ENCODE data around the gene ZNF764. TPM values are rescaled to one million over a fixed set of nuclear protein-coding genes. Genes with fewer than 3 reads are reported as not detected.

ZNF764 gene
- total RNA-seq, 3 donors from 2014 or later = 4.0 to 8.2 (median 7.5) TPM

DNA sequence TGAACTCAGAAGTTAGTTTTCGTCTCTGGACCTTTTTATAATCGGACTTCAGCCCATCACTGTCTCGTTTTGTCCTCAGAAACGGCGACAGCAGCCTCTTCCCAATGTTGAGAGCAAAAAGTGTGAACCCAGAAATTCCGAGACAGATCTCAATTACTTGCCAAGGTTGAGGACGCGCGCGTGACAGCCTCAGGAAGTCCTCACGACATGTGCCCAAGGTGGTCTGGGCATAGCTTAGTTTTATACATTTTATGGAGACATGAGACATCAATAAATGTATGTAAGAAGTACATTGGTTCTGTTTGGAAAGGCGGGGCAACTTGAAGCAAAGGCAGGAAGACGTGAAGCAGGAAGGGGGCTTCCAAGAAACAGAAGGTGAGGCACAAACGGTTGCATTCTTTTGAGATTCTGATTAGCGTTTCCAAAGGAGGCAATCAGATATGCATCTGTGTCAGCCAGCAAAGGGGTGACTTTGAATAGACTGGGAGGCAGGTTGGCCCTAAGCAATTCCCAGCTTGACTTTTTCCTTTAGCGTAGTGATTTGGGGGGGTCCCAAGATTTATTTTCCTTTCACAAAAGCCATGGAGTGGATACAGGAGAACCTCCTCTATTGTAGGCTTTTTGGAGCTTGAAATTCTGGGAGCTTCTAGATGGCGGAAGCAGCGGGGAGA is 22.9 kb downstream of the ZNF764 start:
- DNase-seq (ENCODE audit: low spot score in 2 of 2) = no peak
- TF ChIP-seq POLR2A (IDR thresholded peaks at IDR 0.05) (peak; percentile 52), POLR2AphosphoS5 (IDR thresholded peaks at IDR 0.05) (no peak)
- H3K4me1 ChIP-seq = peaks cover 0 to 17% of the 10 kb centered on the region in 2 donors
- no peaks in the 10 kb centered on the region for H3K9me3 ChIP-seq
- peak overlapping the region; percentile 63 to 87 (median 76) for H3K4me3 ChIP-seq
- no peaks in the 10 kb centered on the region for H3K27me3 ChIP-seq
- H3K27ac ChIP-seq = peak overlapping the region; percentile 99
- H3K36me3 ChIP-seq = peaks cover 5% of the 10 kb centered on the region
- intact Hi-C loops (cut with DNase I; ENCODE audit: low total_unique reads) = no loop called here

- intact Hi-C loops (cut with DNase I; ENCODE audit: low total_unique reads) = no loop called here
- H3K9me3 ChIP-seq = no peaks in the 10 kb centered on the region
- H3K27ac ChIP-seq = peak within 1 kb of the TSS; percentile 99
- peak; percentile 89 for DNase-seq (ENCODE audit: low spot score in 2 of 2)
- peaks cover 5% of the 10 kb centered on the region for H3K36me3 ChIP-seq
- TF ChIP-seq CTCF (IDR thresholded peaks at IDR 0.05) (no peak), POLR2AphosphoS5 (IDR thresholded peaks at IDR 0.05) (peak in 2 of 3 donors; percentile 77 to 79)
- peak within 1 kb of the TSS; percentile 63 to 87 (median 76) for H3K4me3 ChIP-seq
- peaks cover 0 to 17% of the 10 kb centered on the region in 2 donors for H3K4me1 ChIP-seq
- H3K27me3 ChIP-seq = no peaks in the 10 kb centered on the region
Observed at GRCh38 chr16:30534368-30535105, 23.6 kb downstream of the ZNF764 start, which contains the start of gene ZNF747. ZNF747 (minus strand) TSS chr16:30534858; CDS start chr16:30534679, 179 bp downstream.

DNA sequence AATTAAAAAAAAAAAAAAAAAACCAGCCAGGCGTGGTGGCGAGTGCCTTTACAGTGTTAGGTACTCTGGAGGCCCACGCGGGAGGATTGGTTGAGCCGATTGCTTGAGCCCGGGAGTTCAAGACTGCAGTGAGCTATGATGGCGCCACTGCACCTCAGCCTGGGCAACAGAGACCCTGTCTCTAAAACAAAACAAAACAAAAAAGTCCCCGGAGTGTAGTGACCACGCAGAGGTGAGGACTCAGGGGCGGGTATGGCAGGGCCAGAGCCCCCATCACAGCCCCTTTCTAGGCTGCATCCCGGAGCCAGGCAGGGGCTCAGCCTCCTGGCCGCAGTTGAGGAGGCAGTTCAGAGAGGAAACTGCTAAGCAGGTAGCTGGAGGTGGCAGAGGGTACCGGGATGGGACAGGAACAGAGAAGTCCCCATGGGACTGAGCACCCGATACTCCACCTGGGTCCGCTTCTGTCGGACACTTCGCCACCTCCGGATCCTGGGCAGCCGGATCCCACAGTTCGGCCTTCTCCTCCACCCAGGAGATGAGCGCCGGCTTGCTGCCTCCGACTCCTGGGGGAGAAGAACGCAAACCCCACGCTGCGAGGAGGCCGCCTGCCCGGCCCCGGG is 24.3 kb downstream of the ZNF764 start:
- TF ChIP-seq POLR2AphosphoS5 (IDR thresholded peaks at IDR 0.05) = no peak
- no peak for TF ChIP-seq POLR2A (IDR thresholded peaks at IDR 0.05)
- TF ChIP-seq CTCF (IDR thresholded peaks at IDR 0.05) = no peak
- H3K27me3 ChIP-seq = no peaks in the 10 kb centered on the region
- peaks cover 0 to 17% of the 10 kb centered on the region in 2 donors for H3K4me1 ChIP-seq
- DNase-seq (ENCODE audit: low spot score in 2 of 2) = no peak
- H3K9me3 ChIP-seq = no peaks in the 10 kb centered on the region
- intact Hi-C loops (cut with DNase I; ENCODE audit: low total_unique reads) = no loop called here
- peak overlapping the region; percentile 63 to 87 (median 76) for H3K4me3 ChIP-seq
- peak overlapping the region; percentile 99 for H3K27ac ChIP-seq
- peaks cover 5% of the 10 kb centered on the region for H3K36me3 ChIP-seq

- TF ChIP-seq POLR2AphosphoS5 (IDR thresholded peaks at IDR 0.05) (no peak), POLR2A (IDR thresholded peaks at IDR 0.05) (no peak)
- intact Hi-C loops (cut with DNase I; ENCODE audit: low total_unique reads) = no loop called here
- Histone ChIP-seq H3K27ac (peak overlapping the region; percentile 99), H3K4me3 (peak overlapping the region in 2 of 3 donors; percentile 76 to 87), H3K27me3 (no peaks in the 10 kb centered on the region), H3K9me3 (no peaks in the 10 kb centered on the region), H3K4me1 (peaks cover 1 to 17% of the 10 kb centered on the region in 2 donors), H3K36me3 (peaks cover 5% of the 10 kb centered on the region)
- no peak for DNase-seq (ENCODE audit: low spot score in 2 of 2)
Observed at GRCh38 chr16:30533146-30533522, 25.0 kb downstream of the ZNF764 start.

- Histone ChIP-seq H3K4me3 (no peak overlapping the region), H3K9me3 (no peaks in the 10 kb centered on the region), H3K36me3 (peaks cover 5% of the 10 kb centered on the region), H3K27me3 (no peaks in the 10 kb centered on the region), H3K4me1 (peaks cover 7 to 17% of the 10 kb centered on the region in 2 donors), H3K27ac (peak overlapping the region in 1 of 2 donors; percentile 99)
- intact Hi-C loops (cut with DNase I; ENCODE audit: low total_unique reads) = no loop called here
- no peak for DNase-seq (ENCODE audit: low spot score in 2 of 2)
- no peak for TF ChIP-seq POLR2A (IDR thresholded peaks at IDR 0.05)
- TF ChIP-seq POLR2AphosphoS5 (IDR thresholded peaks at IDR 0.05) = no peak
- no peak for TF ChIP-seq CTCF (IDR thresholded peaks at IDR 0.05)
Observed at GRCh38 chr16:30532285-30533145, 25.7 kb downstream of the ZNF764 start.
